ENCODE results near the gene MTA2. TPM values are rescaled to one million over a fixed set of nuclear protein-coding genes. Genes with fewer than 3 reads are reported as not detected.
A peak's percentile ranks its signal among the peaks of the same experiment; 100 is the strongest.
"Not testable (repeated sequence)": the region's sequence is repeated elsewhere in the genome, so short reads cannot be mapped to it uniquely, and the experiment has no call there.

Gene MTA2
- total RNA-seq: 100 to 1,000 TPM in 2 of 4 donors, 10 to 100 TPM in 2; 37.9 to 120 (median 78.2) TPM

GRCh38 chr11:62601372-62602140, at the start of gene MTA2:
TSS of gene MTA2 (minus strand) at chr11:62601865. CDS start at chr11:62601450, 415 bp downstream.
- Histone ChIP-seq H3K36me3 (no peaks in the 10 kb centered on the region), H3K27me3 (no peaks in the 10 kb centered on the region), H3K9me3 (no peaks in the 10 kb centered on the region), H3K4me3 (peak within 1 kb of the TSS; percentile 58 to 80), H3K27ac (peak within 1 kb of the TSS; percentile 90 to 94), H3K4me1 (peaks cover 9 to 10% of the 10 kb centered on the region in 2 donors)
- peak in 1 of 2 donors; percentile 59 for TF ChIP-seq POLR2A (IDR thresholded peaks at IDR 0.05)
- TF ChIP-seq CTCF (IDR thresholded peaks at IDR 0.05): no peak
- intact Hi-C loops (cut with DNase I; ENCODE audit: low total_unique reads): no loop called here
- DNase-seq: peak; percentile 98 to 99

DNA sequence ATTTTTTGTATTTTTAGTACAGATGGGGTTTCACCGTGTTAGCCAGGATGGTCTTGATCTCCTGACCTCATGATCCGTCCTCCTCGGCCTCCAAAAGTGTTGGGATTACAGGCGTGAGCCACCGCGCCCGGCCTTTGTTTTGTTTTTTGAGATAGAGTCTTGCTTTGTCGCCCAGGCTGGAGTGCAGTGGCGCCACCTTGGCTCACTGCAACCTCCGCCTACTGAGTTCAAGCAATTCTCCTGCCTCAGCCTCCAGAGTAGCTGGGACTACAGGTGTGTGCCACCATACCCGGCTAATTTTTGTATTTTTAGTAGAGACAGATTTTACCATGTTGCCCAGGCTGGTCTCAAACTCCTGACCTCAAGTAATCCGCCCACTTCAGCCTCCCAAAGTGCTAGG, 48.6 kb upstream of the MTA2 start:
- H3K4me3 ChIP-seq; H3K9me3 ChIP-seq; H3K4me1 ChIP-seq; DNase-seq; intact Hi-C loops (cut with DNase I; ENCODE audit: low total_unique reads); H3K27ac ChIP-seq; H3K36me3 ChIP-seq; H3K27me3 ChIP-seq: not testable (repeated sequence)

GRCh38 chr11:62649486-62649885, 47.8 kb upstream of the MTA2 start:
- DNase-seq: no peak
- H3K4me1 ChIP-seq: peaks cover 5 to 14% of the 10 kb centered on the region in 2 donors
- H3K27ac ChIP-seq: no peak overlapping the region
- H3K4me3 ChIP-seq: no peak overlapping the region
- H3K9me3 ChIP-seq: no peaks in the 10 kb centered on the region
- intact Hi-C loops (cut with DNase I; ENCODE audit: low total_unique reads): no loop called here
- H3K27me3 ChIP-seq: no peaks in the 10 kb centered on the region
- no peaks in the 10 kb centered on the region for H3K36me3 ChIP-seq
- TF ChIP-seq CTCF (IDR thresholded peaks at IDR 0.05) (no peak), POLR2A (IDR thresholded peaks at IDR 0.05) (no peak)

- no peak for DNase-seq
- TF ChIP-seq POLR2A (IDR thresholded peaks at IDR 0.05) (no peak), CTCF (IDR thresholded peaks at IDR 0.05) (no peak)
- intact Hi-C loops (cut with DNase I; ENCODE audit: low total_unique reads): no loop called here
- H3K27me3 ChIP-seq: no peaks in the 10 kb centered on the region
- H3K36me3 ChIP-seq: no peaks in the 10 kb centered on the region
- H3K9me3 ChIP-seq: no peaks in the 10 kb centered on the region
- no peak overlapping the region for H3K4me3 ChIP-seq
- H3K27ac ChIP-seq: no peak overlapping the region
- peaks cover 5 to 14% of the 10 kb centered on the region in 2 donors for H3K4me1 ChIP-seq
These were observed 47.3 kb upstream of the MTA2 start for GRCh38 chr11:62648967-62649364.

DNA sequence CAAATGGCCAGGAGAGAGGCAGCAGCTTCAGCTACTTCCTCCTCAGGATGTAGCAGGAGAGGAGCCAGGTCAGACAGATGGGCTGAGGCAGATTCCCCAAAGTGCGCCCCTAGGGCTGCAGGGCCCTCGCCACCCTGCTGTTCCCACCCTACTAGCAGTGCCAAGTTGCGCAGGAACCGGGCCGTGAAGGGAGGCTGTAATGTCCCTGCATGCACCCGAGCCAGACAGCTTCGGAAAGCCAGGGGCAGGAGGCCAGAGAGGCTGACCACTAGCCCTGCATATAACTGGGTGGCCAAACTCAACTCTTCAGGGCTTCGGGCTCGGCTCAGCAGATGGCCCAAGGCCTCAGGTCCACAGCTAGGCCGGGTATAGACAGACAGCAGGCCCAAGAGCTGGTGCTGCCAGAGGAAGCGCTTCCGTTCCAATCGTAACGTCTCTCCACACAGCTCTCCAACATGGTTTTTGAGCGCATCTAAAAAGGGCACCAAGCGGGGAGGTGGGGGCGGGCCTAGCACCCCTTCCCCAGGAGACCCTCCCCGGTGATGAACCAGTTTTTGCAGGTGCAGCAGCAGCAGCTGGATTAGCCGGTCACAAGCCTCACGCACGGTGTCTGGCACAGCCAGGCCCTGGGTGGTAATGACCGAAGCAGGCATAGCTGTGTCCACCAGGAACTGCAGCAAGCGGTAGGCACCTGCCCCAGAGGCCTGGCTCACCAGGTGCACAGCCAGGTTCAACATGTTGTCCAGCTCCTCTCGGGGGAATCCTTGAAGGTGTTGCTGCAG, 46.7 kb upstream of the MTA2 start:
- H3K36me3 ChIP-seq: no peaks in the 10 kb centered on the region
- no peak overlapping the region for H3K27ac ChIP-seq
- DNase-seq: no peak
- no peaks in the 10 kb centered on the region for H3K27me3 ChIP-seq
- H3K4me3 ChIP-seq: no peak overlapping the region
- TF ChIP-seq POLR2A (IDR thresholded peaks at IDR 0.05): no peak
- no peak for TF ChIP-seq CTCF (IDR thresholded peaks at IDR 0.05)
- H3K9me3 ChIP-seq: no peaks in the 10 kb centered on the region
- H3K4me1 ChIP-seq: peaks cover 5 to 14% of the 10 kb centered on the region in 2 donors
- intact Hi-C loops (cut with DNase I; ENCODE audit: low total_unique reads): no loop called here

Measured in uterus (tissue), 4 donors.